ENCODE data around the gene SMO.

DNA sequence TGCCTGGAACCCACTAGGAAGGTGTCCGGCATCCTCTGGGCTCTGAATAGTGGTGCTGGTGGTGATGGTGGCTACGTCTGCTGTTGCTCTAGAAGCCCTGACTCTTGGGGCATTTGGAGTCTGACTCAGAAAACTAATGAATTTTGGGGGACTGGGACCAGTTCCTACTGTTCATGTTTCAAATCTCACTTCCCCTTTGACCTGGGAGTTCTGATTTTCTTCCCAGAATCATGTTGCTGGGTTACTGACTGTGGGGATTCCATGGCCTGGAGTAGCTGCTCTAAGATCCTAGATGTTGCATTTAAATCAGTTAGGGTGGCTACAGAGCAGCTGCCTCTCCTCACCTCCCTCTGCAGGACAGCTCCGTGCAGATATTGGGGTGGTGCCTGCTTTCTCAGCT is 40.7 kb upstream of the SMO start:
- TF ChIP-seq GATA2 (IDR thresholded peaks at IDR 0.05; ENCODE audit: low read depth, low read length): no peak
- no peak for TF ChIP-seq GATA3 (IDR thresholded peaks at IDR 0.05; ENCODE audit: low read depth, low read length)
